Activated CD4-positive, alpha-beta T cell treated with anti-CD3 and anti-CD28 coated beads for 36 hours (primary cell): Measurements from ENCODE around the gene WDR88. TPM values are rescaled to one million over a fixed set of nuclear protein-coding genes. Genes with fewer than 3 reads are reported as not detected.
"Not testable (repeated sequence)": the region's sequence is repeated elsewhere in the genome, so short reads cannot be mapped to it uniquely, and the experiment has no call there.

Experiments used
- ATAC-seq: fragments of 200-7000 bp; cut with Tn5 transposase; one replicate; pipeline ENCODE4 v1.10.0; 2021; ENCODE audit warnings: mild to moderate bottlenecking, moderate library complexity
- CTCF ChIA-PET: fragments of 350-600 bp; sonication (Branson Sonifier 250); formaldehyde crosslinking; loops from one replicate; lab custom pipeline; 2021; ENCODE audit warnings: antibody characterized with exemption; lab: Charles Lee
- POLR2A ChIA-PET: fragments of 350-600 bp; sonication (Branson Sonifier 250); formaldehyde crosslinking; loops from one replicate; lab custom pipeline; 2021; ENCODE audit warnings: antibody characterized with exemption, inconsistent platforms; lab: Charles Lee
- DNase-seq: peaks from one replicate; pipeline ENCODE4 v3.0.0-alpha.2; 2020
- H3K27ac Mint-ChIP-seq: one replicate; pipeline ENCODE4 v1.8.0; 2021; ENCODE audit warnings: mixed read lengths
- H3K27me3 Mint-ChIP-seq: one replicate; pipeline ENCODE4 v1.8.0; 2021; ENCODE audit warnings: mixed read lengths
- H3K36me3 Mint-ChIP-seq: one replicate; pipeline ENCODE4 v1.8.0; 2021; ENCODE audit warnings: low read depth, mixed read lengths
- H3K4me1 Mint-ChIP-seq: one replicate; pipeline ENCODE4 v1.8.0; 2021; ENCODE audit warnings: mixed read lengths
- H3K4me3 Mint-ChIP-seq: one replicate; pipeline ENCODE4 v1.8.0; 2021; ENCODE audit warnings: mild to moderate bottlenecking, moderate library complexity, mixed read lengths
- H3K9me3 Mint-ChIP-seq: one replicate; pipeline ENCODE4 v1.8.0; 2021; ENCODE audit warnings: low read depth, mixed read lengths
- intact Hi-C, 2 experiments: fragments of 100-400 bp; cut with DNase I in 1 of 2; cut with micrococcal nuclease in 1 of 2; formaldehyde crosslinking; loops; one replicate each; pipeline versions ENCODE4 v1.14.2 to v1.15.1; 2022 to 2024; cut with DNase I, micrococcal nuclease
- total RNA-seq, 2 experiments: library from RNA; stranded (reverse); gene quantifications; one replicate each; pipeline ENCODE4 v1.2.3, GENCODE V29; 2021

Gene WDR88
- total RNA-seq, 2 experiments from 2014 or later = 0.21 TPM; not detected in 1

- DNase-seq, H3K9me3 Mint-ChIP-seq, H3K4me1 Mint-ChIP-seq, H3K36me3 Mint-ChIP-seq, POLR2A ChIA-PET, ATAC-seq, H3K4me3 Mint-ChIP-seq, intact Hi-C loops, H3K27me3 Mint-ChIP-seq, H3K27ac Mint-ChIP-seq: not testable (repeated sequence)
- CTCF ChIA-PET = interaction anchor here (1.3 to 1.8 kb wide), 2 partner anchors 8 to 32 kb away, joined by 3 to 5 read pairs; no protein-coding TSS in a partner anchor
Observed at GRCh38 chr19:33152625-33153024, 20.7 kb downstream of the WDR88 start.

- intact Hi-C loops, H3K9me3 Mint-ChIP-seq, H3K36me3 Mint-ChIP-seq, CTCF ChIA-PET, H3K27ac Mint-ChIP-seq, POLR2A ChIA-PET, H3K27me3 Mint-ChIP-seq, DNase-seq, H3K4me3 Mint-ChIP-seq, ATAC-seq: not testable (repeated sequence)
- peaks cover 11% of the 10 kb centered on the region for H3K4me1 Mint-ChIP-seq
Observed at GRCh38 chr19:33154313-33154712, 22.4 kb downstream of the WDR88 start.

- H3K9me3 Mint-ChIP-seq = no peaks in the 10 kb centered on the region
- H3K36me3 Mint-ChIP-seq = no peaks in the 10 kb centered on the region
- no peaks in the 10 kb centered on the region for H3K27me3 Mint-ChIP-seq
- CTCF ChIA-PET = interaction anchor here (0.6 to 5.9 kb wide), 4 partner anchors 28 to 507 kb away, joined by 3 to 31 read pairs (median 4); no protein-coding TSS in a partner anchor
- H3K4me3 Mint-ChIP-seq = no peak overlapping the region
- ATAC-seq = no peak
- H3K27ac Mint-ChIP-seq = no peak overlapping the region
- intact Hi-C loops = no loop called here
- no peak for DNase-seq
- peaks cover 28% of the 10 kb centered on the region for H3K4me1 Mint-ChIP-seq
- POLR2A ChIA-PET = no interaction called here
Observed at GRCh38 chr19:33156334-33156733, 24.4 kb downstream of the WDR88 start.

- DNase-seq (no peak), ATAC-seq (no peak)
- Mint-ChIP-seq H3K4me1 (peaks cover 34% of the 10 kb centered on the region), H3K9me3 (no peaks in the 10 kb centered on the region), H3K27me3 (no peaks in the 10 kb centered on the region), H3K4me3 (no peak overlapping the region), H3K27ac (no peak overlapping the region), H3K36me3 (no peaks in the 10 kb centered on the region)
- POLR2A ChIA-PET = no interaction called here
- intact Hi-C loops = no loop called here
- CTCF ChIA-PET = interaction anchor here (0.6 to 5.9 kb wide), 8 partner anchors 11 to 1565 kb away, joined by 3 to 31 read pairs (median 4); no protein-coding TSS in a partner anchor
Observed at GRCh38 chr19:33157906-33158305, 26.0 kb downstream of the WDR88 start.

GRCh38 chr19:33158365-33158764 lies 26.5 kb downstream of the WDR88 start:
- no peak for DNase-seq
- Mint-ChIP-seq H3K27ac (no peak overlapping the region), H3K36me3 (no peaks in the 10 kb centered on the region), H3K4me3 (no peak overlapping the region), H3K27me3 (no peaks in the 10 kb centered on the region), H3K9me3 (no peaks in the 10 kb centered on the region), H3K4me1 (peaks cover 34% of the 10 kb centered on the region)
- ATAC-seq = no peak
- CTCF ChIA-PET = interaction anchor here (0.6 to 5.9 kb wide), 9 partner anchors 10 to 1565 kb away, joined by 3 to 31 read pairs (median 4); no protein-coding TSS in a partner anchor
- POLR2A ChIA-PET = no interaction called here
- intact Hi-C loops = no loop called here

- ChIA-PET CTCF (interaction anchor here (0.8 to 5.9 kb wide), 5 partner anchors 15 to 36 kb away, joined by 3 to 31 read pairs (median 8); no protein-coding TSS in a partner anchor), POLR2A (interaction anchor here (0.6 kb wide), 1 partner anchor 121 kb away, joined by 3 read pairs; no protein-coding TSS in a partner anchor)
- Mint-ChIP-seq H3K9me3 (no peaks in the 10 kb centered on the region), H3K27ac (no peak overlapping the region), H3K27me3 (no peaks in the 10 kb centered on the region), H3K4me1 (peaks cover 34% of the 10 kb centered on the region), H3K36me3 (no peaks in the 10 kb centered on the region), H3K4me3 (no peak overlapping the region)
- DNase-seq = no peak
- ATAC-seq = no peak
- intact Hi-C loops = no loop called here
Observed at GRCh38 chr19:33159149-33159548, 27.2 kb downstream of the WDR88 start.

- DNase-seq (no peak), ATAC-seq (no peak)
- H3K27me3 Mint-ChIP-seq = no peaks in the 10 kb centered on the region
- ChIA-PET CTCF (interaction anchor here (0.8 to 5.9 kb wide), 9 partner anchors 10 to 76 kb away, joined by 3 to 31 read pairs (median 5); no protein-coding TSS in a partner anchor), POLR2A (interaction anchor here (1.0 to 2.2 kb wide), 2 partner anchors 17 to 18 kb away, joined by 3 to 8 read pairs; no protein-coding TSS in a partner anchor)
- H3K36me3 Mint-ChIP-seq = no peaks in the 10 kb centered on the region
- intact Hi-C loops = loop anchor here (1.0 to 2.0 kb wide), 2 partner anchors 17 kb away; no protein-coding TSS in a partner anchor
- no peaks in the 10 kb centered on the region for H3K9me3 Mint-ChIP-seq
- H3K4me1 Mint-ChIP-seq = peaks cover 34% of the 10 kb centered on the region
- no peak overlapping the region for H3K4me3 Mint-ChIP-seq
- peak overlapping the region; percentile 83 for H3K27ac Mint-ChIP-seq
Observed at GRCh38 chr19:33159893-33160292, 28.0 kb downstream of the WDR88 start.

GRCh38 chr19:33161201-33161600 lies 29.3 kb downstream of the WDR88 start:
- intact Hi-C loops = loop anchor here in 1 of 2 experiments (2.0 kb wide), 1 partner anchor 16 kb away; no protein-coding TSS in a partner anchor
- ATAC-seq = no peak
- CTCF ChIA-PET = interaction anchor here (1.2 to 5.9 kb wide), 5 partner anchors 10 to 36 kb away, joined by 4 to 31 read pairs (median 5); no protein-coding TSS in a partner anchor

GRCh38 chr19:33163481-33163880 lies 31.6 kb downstream of the WDR88 start:
- no peaks in the 10 kb centered on the region for H3K9me3 Mint-ChIP-seq
- H3K27me3 Mint-ChIP-seq = no peaks in the 10 kb centered on the region
- H3K4me1 Mint-ChIP-seq = peaks cover 25% of the 10 kb centered on the region
- H3K36me3 Mint-ChIP-seq = peaks cover 2% of the 10 kb centered on the region
- no peak overlapping the region for H3K4me3 Mint-ChIP-seq
- POLR2A ChIA-PET = no interaction called here
- DNase-seq (no peak), ATAC-seq (no peak)
- intact Hi-C loops = no loop called here
- CTCF ChIA-PET = interaction anchor here (0.8 to 1.4 kb wide), 2 partner anchors 13 to 21 kb away, joined by 3 to 10 read pairs; no protein-coding TSS in a partner anchor
- H3K27ac Mint-ChIP-seq = no peak overlapping the region

More at GRCh38 chr19:33161201-33161600, 29.3 kb downstream of the WDR88 start:
- H3K4me3 Mint-ChIP-seq = no peak overlapping the region
- peak overlapping the region; percentile 83 for H3K27ac Mint-ChIP-seq
- no peaks in the 10 kb centered on the region for H3K27me3 Mint-ChIP-seq
- H3K9me3 Mint-ChIP-seq = no peaks in the 10 kb centered on the region
- DNase-seq = no peak
- H3K4me1 Mint-ChIP-seq = peaks cover 34% of the 10 kb centered on the region
- H3K36me3 Mint-ChIP-seq = no peaks in the 10 kb centered on the region
- POLR2A ChIA-PET = interaction anchor here (2.2 kb wide), 1 partner anchor 16 kb away, joined by 8 read pairs; no protein-coding TSS in a partner anchor

GRCh38 chr19:33166037-33166436 lies 34.1 kb downstream of the WDR88 start:
- H3K4me3 Mint-ChIP-seq, ATAC-seq, intact Hi-C loops, H3K36me3 Mint-ChIP-seq, H3K27ac Mint-ChIP-seq, POLR2A ChIA-PET, H3K4me1 Mint-ChIP-seq, H3K9me3 Mint-ChIP-seq, H3K27me3 Mint-ChIP-seq, DNase-seq: not testable (repeated sequence)
- CTCF ChIA-PET = interaction anchor here (1.4 to 1.6 kb wide), 2 partner anchors 20 to 22 kb away, joined by 3 to 5 read pairs; no protein-coding TSS in a partner anchor

GRCh38 chr19:33167438-33167837 lies 35.5 kb downstream of the WDR88 start:
- H3K9me3 Mint-ChIP-seq = no peaks in the 10 kb centered on the region
- no peak overlapping the region for H3K4me3 Mint-ChIP-seq
- peaks cover 1% of the 10 kb centered on the region for H3K4me1 Mint-ChIP-seq
- ATAC-seq (no peak), DNase-seq (no peak)
- ChIA-PET POLR2A (no interaction called here), CTCF (interaction anchor here (0.7 to 1.6 kb wide), 5 partner anchors 8 to 1214 kb away, joined by 3 to 5 read pairs (median 3); no protein-coding TSS in a partner anchor)
- no peaks in the 10 kb centered on the region for H3K27me3 Mint-ChIP-seq
- no peak overlapping the region for H3K27ac Mint-ChIP-seq
- H3K36me3 Mint-ChIP-seq = peaks cover 6% of the 10 kb centered on the region
- intact Hi-C loops = no loop called here
